HG02973 (cell line): Measurements from ENCODE around the gene OR2C3.
A peak's percentile ranks its signal among the peaks of the same experiment; 100 is the strongest.
"Not testable (repeated sequence)": the region's sequence is repeated elsewhere in the genome, so short reads cannot be mapped to it uniquely, and the experiment has no call there.

Experiments used
- ATAC-seq: cut with Tn5 transposase; IDR thresholded peaks from one replicate; pipeline ENCODE4 v1.9.1; 2021; ENCODE audit warnings: moderate library complexity; ENCODE audit not compliant: unreplicated experiment

Gene OR2C3

GRCh38 chr1:247518613-247518891 lies 17.7 kb downstream of the OR2C3 start:
- no peak for ATAC-seq

- no peak for ATAC-seq
Observed at GRCh38 chr1:247517795-247518612, 18.2 kb downstream of the OR2C3 start.

GRCh38 chr1:247506831-247507230 lies 29.4 kb downstream of the OR2C3 start:
- ATAC-seq: no peak

- ATAC-seq: no peak
Observed at GRCh38 chr1:247500865-247501264, 35.4 kb downstream of the OR2C3 start.

- no peak for ATAC-seq
Observed at GRCh38 chr1:247496581-247497285, 39.5 kb downstream of the OR2C3 start.

GRCh38 chr1:247494767-247495166 lies 41.5 kb downstream of the OR2C3 start:
- peak; percentile 65 for ATAC-seq

- no peak for ATAC-seq
Observed at GRCh38 chr1:247493106-247493505, 43.1 kb downstream of the OR2C3 start.

GRCh38 chr1:247491328-247491727 lies 44.9 kb downstream of the OR2C3 start:
- no peak for ATAC-seq

GRCh38 chr1:247487057-247487456 lies 49.2 kb downstream of the OR2C3 start:
- ATAC-seq: no peak

GRCh38 chr1:247482747-247483146 lies 53.5 kb downstream of the OR2C3 start:
- ATAC-seq: no peak

- ATAC-seq: not testable (repeated sequence)
Observed at GRCh38 chr1:247476328-247477058, 59.7 kb downstream of the OR2C3 start.

GRCh38 chr1:247475793-247476192 lies 60.4 kb downstream of the OR2C3 start:
- no peak for ATAC-seq
